ENCODE measurements around the gene ZHX3.

The ZHX3 gene

GRCh38 chr20:41317546-41318270 is at the start of gene ZHX3:
TSS of gene ZHX3 (minus strand) at chr20:41317731. CDS start at chr20:41204916, 112,815 bp downstream.
- H3K27me3 ChIP-seq (ENCODE audit: control insufficient read depth in 1 of 2, insufficient read depth in 2 of 2, low read length in 2 of 2) = no peaks in the 10 kb centered on the region
- peak within 1 kb of the TSS; percentile 88 to 90 for H3K4me3 ChIP-seq (ENCODE audit: low read length in 2 of 2)
- no peaks in the 10 kb centered on the region for H3K9me3 ChIP-seq (ENCODE audit: control insufficient read depth in 2 of 2, low read length in 2 of 2)
- peaks cover 23% of the 10 kb centered on the region for H3K4me1 ChIP-seq (ENCODE audit: control insufficient read depth, insufficient read depth, low read length)
- peak within 1 kb of the TSS; percentile 73 for H3K27ac ChIP-seq (ENCODE audit: low read length)
- no peaks in the 10 kb centered on the region for H3K36me3 ChIP-seq (ENCODE audit: control insufficient read depth in 2 of 2, insufficient read depth in 2 of 2, low read length in 2 of 2)
- H3K9ac ChIP-seq (ENCODE audit: low read length in 2 of 2) = peak within 1 kb of the TSS; percentile 75 to 80

- H3K27me3 ChIP-seq (ENCODE audit: control insufficient read depth in 1 of 2, insufficient read depth in 2 of 2, low read length in 2 of 2) = peaks cover 32 to 34% of the 10 kb centered on the region in 2 donors
These were observed 49.8 kb upstream of the ZHX3 start for GRCh38 chr20:41367393-41367695.

GRCh38 chr20:41366546-41367392 is 49.2 kb upstream of the ZHX3 start, which contains the start of gene EMILIN3:
TSS of gene EMILIN3 (minus strand) at chr20:41366818. CDS start at chr20:41366634, 184 bp downstream.
- H3K4me3 ChIP-seq (ENCODE audit: low read length in 2 of 2) = peak within 1 kb of the TSS; percentile 19 to 64
- H3K27me3 ChIP-seq (ENCODE audit: control insufficient read depth in 1 of 2, insufficient read depth in 2 of 2, low read length in 2 of 2) = peaks cover 32 to 34% of the 10 kb centered on the region in 2 donors
- H3K9ac ChIP-seq (ENCODE audit: low read length in 2 of 2) = no peak within 1 kb of the TSS
- H3K4me1 ChIP-seq (ENCODE audit: control insufficient read depth, insufficient read depth, low read length) = peaks cover 11% of the 10 kb centered on the region
- peaks cover 0 to 4% of the 10 kb centered on the region in 2 donors for H3K9me3 ChIP-seq (ENCODE audit: control insufficient read depth in 2 of 2, low read length in 2 of 2)
- H3K27ac ChIP-seq (ENCODE audit: low read length) = no peak within 1 kb of the TSS
- H3K36me3 ChIP-seq (ENCODE audit: control insufficient read depth in 2 of 2, insufficient read depth in 2 of 2, low read length in 2 of 2) = no peaks in the 10 kb centered on the region

More at GRCh38 chr20:41367393-41367695, 49.8 kb upstream of the ZHX3 start:
- H3K4me1 ChIP-seq (ENCODE audit: control insufficient read depth, insufficient read depth, low read length) = peaks cover 11% of the 10 kb centered on the region
- no peak overlapping the region for H3K9ac ChIP-seq (ENCODE audit: low read length in 2 of 2)
- peaks cover 0 to 4% of the 10 kb centered on the region in 2 donors for H3K9me3 ChIP-seq (ENCODE audit: control insufficient read depth in 2 of 2, low read length in 2 of 2)
- no peak overlapping the region for H3K4me3 ChIP-seq (ENCODE audit: low read length in 2 of 2)
- H3K27ac ChIP-seq (ENCODE audit: low read length) = no peak overlapping the region
- H3K36me3 ChIP-seq (ENCODE audit: control insufficient read depth in 2 of 2, insufficient read depth in 2 of 2, low read length in 2 of 2) = no peaks in the 10 kb centered on the region

- H3K4me1 ChIP-seq (ENCODE audit: control insufficient read depth, insufficient read depth, low read length) = peaks cover 11% of the 10 kb centered on the region
- peaks cover 31 to 34% of the 10 kb centered on the region in 2 donors for H3K27me3 ChIP-seq (ENCODE audit: control insufficient read depth in 1 of 2, insufficient read depth in 2 of 2, low read length in 2 of 2)
- no peak overlapping the region for H3K27ac ChIP-seq (ENCODE audit: low read length)
- peak overlapping the region; percentile 19 to 64 for H3K4me3 ChIP-seq (ENCODE audit: low read length in 2 of 2)
- H3K9ac ChIP-seq (ENCODE audit: low read length in 2 of 2) = no peak overlapping the region
- no peaks in the 10 kb centered on the region for H3K9me3 ChIP-seq (ENCODE audit: control insufficient read depth in 2 of 2, low read length in 2 of 2)
- no peaks in the 10 kb centered on the region for H3K36me3 ChIP-seq (ENCODE audit: control insufficient read depth in 2 of 2, insufficient read depth in 2 of 2, low read length in 2 of 2)
These were observed 48.4 kb upstream of the ZHX3 start for GRCh38 chr20:41365777-41366545.

- peaks cover 31 to 34% of the 10 kb centered on the region in 2 donors for H3K27me3 ChIP-seq (ENCODE audit: control insufficient read depth in 1 of 2, insufficient read depth in 2 of 2, low read length in 2 of 2)
- H3K27ac ChIP-seq (ENCODE audit: low read length) = no peak overlapping the region
These were observed 47.6 kb upstream of the ZHX3 start for GRCh38 chr20:41364967-41365765.

GRCh38 chr20:41364236-41364855 is 46.8 kb upstream of the ZHX3 start:
- Histone ChIP-seq H3K27ac (ENCODE audit: low read length) (no peak overlapping the region), H3K36me3 (ENCODE audit: control insufficient read depth in 2 of 2, insufficient read depth in 2 of 2, low read length in 2 of 2) (no peaks in the 10 kb centered on the region), H3K4me1 (ENCODE audit: control insufficient read depth, insufficient read depth, low read length) (peaks cover 11% of the 10 kb centered on the region), H3K27me3 (ENCODE audit: control insufficient read depth in 1 of 2, insufficient read depth in 2 of 2, low read length in 2 of 2) (peaks cover 31 to 33% of the 10 kb centered on the region in 2 donors), H3K4me3 (ENCODE audit: low read length in 2 of 2) (no peak overlapping the region), H3K9ac (ENCODE audit: low read length in 2 of 2) (no peak overlapping the region), H3K9me3 (ENCODE audit: control insufficient read depth in 2 of 2, low read length in 2 of 2) (no peaks in the 10 kb centered on the region)

More at GRCh38 chr20:41364967-41365765, 47.6 kb upstream of the ZHX3 start:
- H3K36me3 ChIP-seq (ENCODE audit: control insufficient read depth in 2 of 2, insufficient read depth in 2 of 2, low read length in 2 of 2) = no peaks in the 10 kb centered on the region
- peaks cover 11% of the 10 kb centered on the region for H3K4me1 ChIP-seq (ENCODE audit: control insufficient read depth, insufficient read depth, low read length)
- peak overlapping the region; percentile 19 to 64 for H3K4me3 ChIP-seq (ENCODE audit: low read length in 2 of 2)
- no peak overlapping the region for H3K9ac ChIP-seq (ENCODE audit: low read length in 2 of 2)
- H3K9me3 ChIP-seq (ENCODE audit: control insufficient read depth in 2 of 2, low read length in 2 of 2) = no peaks in the 10 kb centered on the region

GRCh38 chr20:41363601-41364000 is 46.1 kb upstream of the ZHX3 start:
- peaks cover 30 to 31% of the 10 kb centered on the region in 2 donors for H3K27me3 ChIP-seq (ENCODE audit: control insufficient read depth in 1 of 2, insufficient read depth in 2 of 2, low read length in 2 of 2)
- no peak overlapping the region for H3K9ac ChIP-seq (ENCODE audit: low read length in 2 of 2)
- no peaks in the 10 kb centered on the region for H3K9me3 ChIP-seq (ENCODE audit: control insufficient read depth in 2 of 2, low read length in 2 of 2)
- H3K4me3 ChIP-seq (ENCODE audit: low read length in 2 of 2) = no peak overlapping the region
- H3K36me3 ChIP-seq (ENCODE audit: control insufficient read depth in 2 of 2, insufficient read depth in 2 of 2, low read length in 2 of 2) = no peaks in the 10 kb centered on the region
- H3K27ac ChIP-seq (ENCODE audit: low read length) = no peak overlapping the region
- H3K4me1 ChIP-seq (ENCODE audit: control insufficient read depth, insufficient read depth, low read length) = peaks cover 11% of the 10 kb centered on the region

GRCh38 chr20:41362748-41363140 is 45.2 kb upstream of the ZHX3 start:
- Histone ChIP-seq H3K36me3 (ENCODE audit: control insufficient read depth in 2 of 2, insufficient read depth in 2 of 2, low read length in 2 of 2) (no peaks in the 10 kb centered on the region), H3K4me3 (ENCODE audit: low read length in 2 of 2) (no peak overlapping the region), H3K4me1 (ENCODE audit: control insufficient read depth, insufficient read depth, low read length) (peaks cover 11% of the 10 kb centered on the region), H3K27me3 (ENCODE audit: control insufficient read depth in 1 of 2, insufficient read depth in 2 of 2, low read length in 2 of 2) (peaks cover 27 to 29% of the 10 kb centered on the region in 2 donors), H3K9ac (ENCODE audit: low read length in 2 of 2) (no peak overlapping the region), H3K27ac (ENCODE audit: low read length) (no peak overlapping the region), H3K9me3 (ENCODE audit: control insufficient read depth in 2 of 2, low read length in 2 of 2) (no peaks in the 10 kb centered on the region)

- no peak overlapping the region for H3K27ac ChIP-seq (ENCODE audit: low read length)
- no peaks in the 10 kb centered on the region for H3K36me3 ChIP-seq (ENCODE audit: control insufficient read depth in 2 of 2, insufficient read depth in 2 of 2, low read length in 2 of 2)
- H3K4me3 ChIP-seq (ENCODE audit: low read length in 2 of 2) = no peak overlapping the region
- no peak overlapping the region for H3K9ac ChIP-seq (ENCODE audit: low read length in 2 of 2)
- H3K27me3 ChIP-seq (ENCODE audit: control insufficient read depth in 1 of 2, insufficient read depth in 2 of 2, low read length in 2 of 2) = peaks cover 20 to 22% of the 10 kb centered on the region in 2 donors
- no peaks in the 10 kb centered on the region for H3K9me3 ChIP-seq (ENCODE audit: control insufficient read depth in 2 of 2, low read length in 2 of 2)
- H3K4me1 ChIP-seq (ENCODE audit: control insufficient read depth, insufficient read depth, low read length) = peaks cover 11% of the 10 kb centered on the region
These were observed 44.5 kb upstream of the ZHX3 start for GRCh38 chr20:41361757-41362747.
